Heart left ventricle (tissue), 16 donors: ENCODE measurements around the gene SERPINE1. TPM values are rescaled to one million over a fixed set of nuclear protein-coding genes. Genes with fewer than 3 reads are reported as not detected.

ENCODE experiments used
- ATAC-seq, 4 donors: fragments of 200-7000 bp; cut with Tn5 transposase; one replicate each; pipeline ENCODE4 v1.9.1; 2020 to 2022; ENCODE audit warnings: moderate library complexity in 4 of 4, mild to moderate bottlenecking in 3 of 4, moderate number of reproducible peaks in 1 of 4
- DNase-seq, 5 donors: peaks; one replicate each; pipeline ENCODE4 v3.0.0-alpha.2; 2020
- H3K27ac ChIP-seq, 12 donors: fragments of 200-600 bp; sonication (generic) in 4 of 12; one replicate each; pipeline versions ENCODE4 v1.5.0 to v1.8.0; 2016 to 2022; ENCODE audit warnings: mild to moderate bottlenecking in 2 of 12
- H3K27me3 ChIP-seq, 9 donors: fragments of 200-600 bp; sonication (generic) in 2 of 9; one replicate each; pipeline versions ENCODE4 v1.5.1 to v1.8.0; 2016 to 2022; ENCODE audit warnings: mild to moderate bottlenecking in 3 of 9
- H3K36me3 ChIP-seq, 9 donors: fragments of 200-600 bp; sonication (generic) in 2 of 9; one replicate each; pipeline versions ENCODE4 v1.5.0 to v1.8.0; 2018 to 2022; ENCODE audit warnings: mild to moderate bottlenecking in 2 of 9
- H3K4me1 ChIP-seq, 12 donors: fragments of 200-600 bp; sonication (generic) in 4 of 12; one replicate each; pipeline versions ENCODE4 v1.5.0 to v1.8.0; 2016 to 2022; ENCODE audit warnings: mild to moderate bottlenecking in 3 of 12
- H3K4me3 ChIP-seq, 12 donors: fragments of 200-600 bp; sonication (generic) in 4 of 12; one replicate each; pipeline versions ENCODE4 v1.5.0 to v1.8.0; 2017 to 2022; ENCODE audit warnings: mild to moderate bottlenecking in 9 of 12, moderate library complexity in 4 of 12
- H3K9me3 ChIP-seq, 12 donors: fragments of 200-600 bp; sonication (generic) in 4 of 12; one replicate each; pipeline versions ENCODE4 v1.5.0 to v1.8.0; 2016 to 2022; ENCODE audit warnings: mild to moderate bottlenecking in 1 of 12
- POLR2A ChIP-seq, 2 donors: fragments of 450-650 bp; IDR thresholded peaks; one replicate each; pipeline ENCODE4 v1.6.1; 2017; ENCODE audit warnings: antibody characterized with exemption in 2 of 2, mild to moderate bottlenecking in 2 of 2, moderate library complexity in 2 of 2
- WGBS, 4 donors: extraction: QIAGEN DNeasy Blood & Tissue Kit in 2 of 4; methylation state at CpG; one replicate each; pipeline versions ENCODE4 v1.1.5 to v1.1.7; 2013 to 2018; 5-methylcytosine and 5-hydroxymethylcytosine counted together
- intact Hi-C, 10 donors: fragments of 100-400 bp; cut with DNase I; formaldehyde crosslinking; loops; one replicate each; pipeline versions ENCODE4 v1.11.1 to v1.14.2; 2022
- polyA plus RNA-seq, 2 donors: library from polyadenylated mRNA; stranded (reverse); fragments of 200-250 nt; gene quantifications; one replicate each; pipeline ENCODE4 v1.2.3, GENCODE V29; 2013
- total RNA-seq, 9 donors: library from RNA; depleted of rRNA in 2 of 9; stranded (reverse); fragments of >200 nt in 2 of 9; fragmentation: NEBNext Ultra II Directional in 3 of 9; extraction: Animal tissue kit (Norgen Biotek cat#: 25700) in 3 of 9; gene quantifications; one replicate each; pipeline versions ENCODE4 v1.1.0 to v1.2.4, GENCODE V29; 2016 to 2023
- TF ChIP-seq, protein P1 (sequence below), 12 donors: fragments of 200-600 bp; sonication (generic) in 4 of 12; IDR thresholded peaks; one replicate each; pipeline versions ENCODE4 v1.5.0 to v1.8.0; 2018 to 2022; ENCODE audit warnings: antibody characterized with exemption in 12 of 12, mild to moderate bottlenecking in 5 of 12
- donor health status: ischemic (EF 13 %, LVEDD 7.1; RV severe dilation, severe dysfunction).
- donor health status: healthy with polysubstance abuse.
- donor health status: DM: no; HTN: yes; CAD: no.
- donor health status: DM: no; HTN: no; CAD: no.
- donor health status: ischemic (EF 25% LVEDD 6.9; RV normal size, moderate dysfunction).
- donor health status: ischemic (EF 25% LVEDD 5.7; RV mildly dilated, moderate dysfunction).
- donor health status: healthy.
- donor health status: DM: yes; HTN: yes; CAD: no.
- donor health status: ischemic (EF 35%, LVEDD 5.7; RV mildly dilated, moderate dysfunction).
- donor health status: nonischemic (EF 11% LVEDD 7.7; RV severe dilation, severe dysfunction).
- donor health status: DM: yes; HTN: yes; CAD: no.
- donor health status: PGD.
- donor health status: ischemic (EF 29% LVEDD 5.4; RV normal size, mild dysfunction).
- donor health status: nonischemic (EF 23%, LVEDD 6.1; RV moderate dilation, normal function).

Gene SERPINE1
- total and polyA plus RNA-seq, 11 donors: 1.3 to 595 (median 13.9) TPM

DNA sequence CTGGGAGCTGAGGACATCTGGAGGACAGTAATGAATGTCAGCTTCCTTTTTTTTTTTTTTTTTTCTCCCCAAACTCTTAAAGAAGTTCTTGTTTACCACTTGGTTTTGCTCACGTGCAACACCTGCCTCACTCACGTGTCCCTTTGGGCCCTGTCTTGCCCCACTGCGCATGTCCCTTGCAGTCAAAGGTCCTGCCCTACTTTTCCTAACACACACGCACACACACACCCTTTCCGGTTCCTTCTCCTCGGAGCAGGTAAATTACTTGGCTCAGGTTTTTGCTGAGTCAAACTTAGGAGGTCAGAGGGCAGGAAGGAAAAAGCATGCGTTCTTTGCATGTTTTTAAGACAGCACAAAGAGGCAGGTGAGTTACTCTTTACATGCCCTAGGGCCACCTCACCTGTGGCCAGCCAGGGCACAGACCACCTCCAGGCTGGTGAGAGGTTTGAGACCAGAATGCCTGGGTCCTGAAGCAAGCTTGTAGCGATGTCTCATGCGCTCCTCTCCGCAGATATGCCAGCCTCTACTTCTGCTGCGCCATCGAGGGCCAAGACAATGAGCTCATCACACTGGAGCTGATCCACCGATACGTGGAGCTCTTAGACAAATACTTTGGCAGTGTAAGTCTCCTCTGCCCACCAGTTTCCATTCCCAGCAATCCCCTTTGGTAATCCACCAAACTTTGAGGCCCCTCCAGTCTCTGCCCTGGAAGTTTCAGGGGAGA lies 30.1 kb downstream of the SERPINE1 start:
- 90 to 92% (median 91%) methylated on average over 14 of the region's 14 CpGs for WGBS, 4 donors
- TF ChIP-seq POLR2A (IDR thresholded peaks at IDR 0.05): no peak
- TF ChIP-seq, protein P1, sequence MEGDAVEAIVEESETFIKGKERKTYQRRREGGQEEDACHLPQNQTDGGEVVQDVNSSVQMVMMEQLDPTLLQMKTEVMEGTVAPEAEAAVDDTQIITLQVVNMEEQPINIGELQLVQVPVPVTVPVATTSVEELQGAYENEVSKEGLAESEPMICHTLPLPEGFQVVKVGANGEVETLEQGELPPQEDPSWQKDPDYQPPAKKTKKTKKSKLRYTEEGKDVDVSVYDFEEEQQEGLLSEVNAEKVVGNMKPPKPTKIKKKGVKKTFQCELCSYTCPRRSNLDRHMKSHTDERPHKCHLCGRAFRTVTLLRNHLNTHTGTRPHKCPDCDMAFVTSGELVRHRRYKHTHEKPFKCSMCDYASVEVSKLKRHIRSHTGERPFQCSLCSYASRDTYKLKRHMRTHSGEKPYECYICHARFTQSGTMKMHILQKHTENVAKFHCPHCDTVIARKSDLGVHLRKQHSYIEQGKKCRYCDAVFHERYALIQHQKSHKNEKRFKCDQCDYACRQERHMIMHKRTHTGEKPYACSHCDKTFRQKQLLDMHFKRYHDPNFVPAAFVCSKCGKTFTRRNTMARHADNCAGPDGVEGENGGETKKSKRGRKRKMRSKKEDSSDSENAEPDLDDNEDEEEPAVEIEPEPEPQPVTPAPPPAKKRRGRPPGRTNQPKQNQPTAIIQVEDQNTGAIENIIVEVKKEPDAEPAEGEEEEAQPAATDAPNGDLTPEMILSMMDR (IDR thresholded peaks at IDR 0.05): no peak
- no peak overlapping the region for H3K27ac ChIP-seq
- peaks cover 0 to 39% (median 19%) of the 10 kb centered on the region in 9 donors for H3K36me3 ChIP-seq
- H3K4me3 ChIP-seq: no peak overlapping the region
- H3K27me3 ChIP-seq: peaks cover 0 to 14% (median 1%) of the 10 kb centered on the region in 9 donors
- intact Hi-C loops: no loop called here
- peaks cover 0 to 17% (median 9%) of the 10 kb centered on the region in 12 donors for H3K4me1 ChIP-seq
- H3K9me3 ChIP-seq: no peaks in the 10 kb centered on the region
- ATAC-seq: no peak
- DNase-seq: no peak

DNA sequence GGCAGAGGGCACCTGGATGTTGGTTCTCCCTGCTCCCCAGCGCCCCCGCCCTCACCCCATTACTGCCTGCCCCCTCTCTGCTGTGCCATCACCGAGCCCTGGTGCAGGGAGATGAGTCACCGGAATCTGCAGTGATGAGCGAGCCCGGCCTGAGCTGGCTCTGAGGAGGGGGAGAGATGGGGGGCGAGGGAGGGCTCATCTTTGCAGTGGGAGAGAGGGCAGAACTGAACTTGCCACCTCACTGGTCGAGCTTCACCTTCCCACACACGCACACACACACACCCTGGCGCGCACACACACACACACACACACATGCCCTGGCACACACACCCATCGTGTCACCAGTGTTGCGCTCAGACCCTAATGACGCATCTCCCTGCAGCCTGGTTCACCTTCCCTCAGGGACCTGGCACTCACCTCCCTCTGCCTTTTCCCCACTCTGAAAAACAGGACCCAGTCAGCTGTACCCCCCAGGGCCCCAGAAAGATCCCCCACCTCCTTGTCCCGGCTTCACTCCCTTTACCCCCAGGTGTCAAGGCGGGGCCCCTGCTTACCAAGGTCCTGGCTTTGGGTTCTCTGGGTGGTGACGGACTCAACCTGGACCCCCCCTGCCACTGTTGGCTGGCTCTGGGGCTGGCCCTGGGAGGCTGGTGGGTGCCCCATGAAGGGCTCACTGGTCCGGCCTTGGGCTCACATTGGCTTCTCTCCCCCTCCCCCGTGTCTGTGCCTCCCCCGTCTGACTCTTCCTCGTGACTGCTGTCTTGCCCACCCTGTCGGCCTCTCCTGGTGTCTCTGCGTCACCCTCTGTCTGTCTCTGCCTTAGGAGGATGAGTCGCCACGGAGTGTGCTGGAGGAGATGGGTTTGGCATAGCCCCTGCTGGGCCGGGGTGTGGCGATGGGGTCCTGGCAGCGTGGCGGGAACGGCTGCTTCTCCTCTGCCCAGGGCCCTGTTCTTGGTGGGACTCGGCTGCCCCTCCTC lies 33.1 kb downstream of the SERPINE1 start:
- WGBS, 4 donors: 83 to 85% (median 83%) methylated on average over 29 to 31 of the region's 31 CpGs
- ATAC-seq (no peak), DNase-seq (no peak)
- intact Hi-C loops: no loop called here
- Histone ChIP-seq H3K27me3 (peaks cover 16 to 42% (median 24%) of the 10 kb centered on the region in 9 donors), H3K4me3 (no peak overlapping the region), H3K9me3 (no peaks in the 10 kb centered on the region), H3K27ac (no peak overlapping the region), H3K4me1 (peaks cover 3 to 37% (median 27%) of the 10 kb centered on the region in 12 donors), H3K36me3 (peaks cover 0 to 39% (median 19%) of the 10 kb centered on the region in 9 donors)
- TF ChIP-seq POLR2A (IDR thresholded peaks at IDR 0.05): no peak
- TF ChIP-seq, protein P1 (IDR thresholded peaks at IDR 0.05): no peak

DNA sequence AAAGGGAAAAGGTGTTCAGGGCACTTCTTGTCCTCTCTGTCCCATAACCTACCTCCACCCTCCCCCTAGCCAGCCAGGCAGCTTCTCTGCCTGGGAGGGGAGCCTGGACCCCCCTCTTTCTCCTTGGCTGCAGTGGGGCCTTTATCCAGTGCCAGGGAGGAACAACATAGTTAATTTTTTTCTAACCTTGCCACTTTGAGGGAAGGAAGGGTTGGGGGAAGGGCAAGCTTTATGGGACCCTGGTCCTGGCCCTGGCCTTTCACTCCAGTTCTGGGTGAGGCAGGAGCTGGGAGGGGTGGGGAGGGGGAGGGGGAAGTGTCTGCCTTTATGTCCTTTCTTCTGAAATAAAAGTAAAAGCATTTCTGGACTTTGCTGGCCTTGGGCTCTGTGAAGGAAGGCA lies 34.0 kb downstream of the SERPINE1 start:
- intact Hi-C loops: no loop called here
- Histone ChIP-seq H3K27me3 (peaks cover 23 to 51% (median 32%) of the 10 kb centered on the region in 9 donors), H3K4me3 (no peak overlapping the region), H3K27ac (no peak overlapping the region), H3K36me3 (peaks cover 0 to 39% (median 19%) of the 10 kb centered on the region in 9 donors), H3K4me1 (peaks cover 3 to 40% (median 29%) of the 10 kb centered on the region in 12 donors), H3K9me3 (no peaks in the 10 kb centered on the region)
- ATAC-seq (no peak), DNase-seq (no peak)
- TF ChIP-seq, protein P1 (IDR thresholded peaks at IDR 0.05): no peak
- no peak for TF ChIP-seq POLR2A (IDR thresholded peaks at IDR 0.05)
